ENCODE data around the gene SLF2.
A peak's percentile ranks its signal among the peaks of the same experiment; 100 is the strongest.

SLF2 gene

GRCh38 chr10:100912605-100913469 lies at the start of gene SLF2:
TSS of gene SLF2 (plus strand) at chr10:100912963. CDS start at chr10:100913111, 148 bp downstream.
- Histone ChIP-seq H3K27me3 (no peaks in the 10 kb centered on the region), H3K36me3 (peaks cover 11 to 17% (median 14%) of the 10 kb centered on the region in 3 donors), H3K27ac (peak within 1 kb of the TSS; percentile 94 to 96), H3K4me1 (peaks cover 0 to 30% (median 12%) of the 10 kb centered on the region in 4 donors), H3K4me3 (peak within 1 kb of the TSS; percentile 84 to 100), H3K9me3 (no peaks in the 10 kb centered on the region)
- TF ChIP-seq CTCF (IDR thresholded peaks at IDR 0.05) = no peak
- intact Hi-C loops (cut with DNase I; ENCODE audit: low total_unique reads) = no loop called here
- DNase-seq = peak; percentile 99

GRCh38 chr10:100863433-100863832 lies 49.3 kb upstream of the SLF2 start:
- peaks cover 0 to 83% of the 10 kb centered on the region in 2 donors for H3K27me3 ChIP-seq
- DNase-seq = no peak
- H3K9me3 ChIP-seq = no peaks in the 10 kb centered on the region
- intact Hi-C loops (cut with DNase I; ENCODE audit: low total_unique reads) = no loop called here
- no peak overlapping the region for H3K27ac ChIP-seq
- no peak overlapping the region for H3K4me3 ChIP-seq
- TF ChIP-seq CTCF (IDR thresholded peaks at IDR 0.05) = no peak
- no peaks in the 10 kb centered on the region for H3K36me3 ChIP-seq
- H3K4me1 ChIP-seq = peaks cover 0 to 8% (median 3%) of the 10 kb centered on the region in 4 donors

- no peak for TF ChIP-seq CTCF (IDR thresholded peaks at IDR 0.05)
- no peak overlapping the region for H3K4me3 ChIP-seq
- H3K4me1 ChIP-seq = peaks cover 0 to 8% (median 3%) of the 10 kb centered on the region in 4 donors
- no peaks in the 10 kb centered on the region for H3K9me3 ChIP-seq
- DNase-seq = no peak
- intact Hi-C loops (cut with DNase I; ENCODE audit: low total_unique reads) = no loop called here
- H3K36me3 ChIP-seq = no peaks in the 10 kb centered on the region
- H3K27ac ChIP-seq = no peak overlapping the region
- peaks cover 0 to 82% of the 10 kb centered on the region in 2 donors for H3K27me3 ChIP-seq
Measured at GRCh38 chr10:100864036-100864885, 48.5 kb upstream of the SLF2 start.

GRCh38 chr10:100864978-100865377 lies 47.8 kb upstream of the SLF2 start:
- Histone ChIP-seq H3K27ac (no peak overlapping the region), H3K4me3 (no peak overlapping the region), H3K9me3 (no peaks in the 10 kb centered on the region), H3K36me3 (no peaks in the 10 kb centered on the region), H3K4me1 (peaks cover 0 to 8% (median 3%) of the 10 kb centered on the region in 4 donors), H3K27me3 (peaks cover 0 to 76% of the 10 kb centered on the region in 2 donors)
- TF ChIP-seq CTCF (IDR thresholded peaks at IDR 0.05) = no peak
- intact Hi-C loops (cut with DNase I; ENCODE audit: low total_unique reads) = no loop called here
- no peak for DNase-seq

GRCh38 chr10:100866010-100866409 lies 46.8 kb upstream of the SLF2 start:
- intact Hi-C loops (cut with DNase I; ENCODE audit: low total_unique reads) = no loop called here
- no peaks in the 10 kb centered on the region for H3K9me3 ChIP-seq
- no peak overlapping the region for H3K27ac ChIP-seq
- peaks cover 0 to 74% of the 10 kb centered on the region in 2 donors for H3K27me3 ChIP-seq
- no peak for DNase-seq
- no peak overlapping the region for H3K4me3 ChIP-seq
- TF ChIP-seq CTCF (IDR thresholded peaks at IDR 0.05) = no peak
- H3K4me1 ChIP-seq = peaks cover 0 to 8% (median 3%) of the 10 kb centered on the region in 4 donors
- no peaks in the 10 kb centered on the region for H3K36me3 ChIP-seq

All from tibial artery (tissue), 4 donors.